PC-3 (cell line): Measurements from ENCODE around the gene CTNND2.

Experiments used
- EZH2 ChIP-seq: fragments of 300-600 bp; sonication (generic); IDR thresholded peaks from one replicate; pipeline ENCODE4 v1.6.1; 2017; ENCODE audit warnings: antibody characterized with exemption, mild to moderate bottlenecking, low read length; ENCODE audit not compliant: unreplicated experiment
- EZH2phosphoT487 ChIP-seq: fragments of 300-600 bp; sonication (generic); IDR thresholded peaks from 2 replicates; pipeline ENCODE4 v1.6.1; 2018; ENCODE audit warnings: mild to moderate bottlenecking, antibody characterized with exemption, low read length, borderline replicate concordance
- TF ChIP-seq, protein P1 (sequence below): fragments of 300-600 bp; sonication (generic); conservative IDR thresholded peaks from 2 replicates; pipeline ENCODE4 v1.5.1; 2017; ENCODE audit warnings: antibody characterized with exemption, low read depth, mild to moderate bottlenecking, low read length

DNA sequence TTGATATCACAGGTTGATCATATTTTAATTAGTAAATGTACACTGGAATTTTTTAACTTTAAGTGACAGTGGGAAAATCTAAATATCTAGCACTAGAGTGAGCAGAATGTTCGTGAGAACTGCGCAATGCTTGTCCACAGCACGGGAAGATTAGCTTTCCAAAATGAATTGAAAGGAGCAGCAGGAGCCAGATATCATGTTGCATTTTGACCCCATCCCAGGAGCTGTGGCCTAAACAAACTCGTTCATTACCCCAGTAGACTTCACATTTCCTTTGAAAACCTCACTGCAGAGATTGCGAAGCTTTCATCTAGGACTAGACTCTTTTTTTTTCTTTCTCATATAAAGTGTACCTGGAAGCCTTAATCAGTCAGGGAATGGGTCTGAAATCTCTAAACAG is 525.8 kb downstream of the CTNND2 start:
- TF ChIP-seq, protein P1, sequence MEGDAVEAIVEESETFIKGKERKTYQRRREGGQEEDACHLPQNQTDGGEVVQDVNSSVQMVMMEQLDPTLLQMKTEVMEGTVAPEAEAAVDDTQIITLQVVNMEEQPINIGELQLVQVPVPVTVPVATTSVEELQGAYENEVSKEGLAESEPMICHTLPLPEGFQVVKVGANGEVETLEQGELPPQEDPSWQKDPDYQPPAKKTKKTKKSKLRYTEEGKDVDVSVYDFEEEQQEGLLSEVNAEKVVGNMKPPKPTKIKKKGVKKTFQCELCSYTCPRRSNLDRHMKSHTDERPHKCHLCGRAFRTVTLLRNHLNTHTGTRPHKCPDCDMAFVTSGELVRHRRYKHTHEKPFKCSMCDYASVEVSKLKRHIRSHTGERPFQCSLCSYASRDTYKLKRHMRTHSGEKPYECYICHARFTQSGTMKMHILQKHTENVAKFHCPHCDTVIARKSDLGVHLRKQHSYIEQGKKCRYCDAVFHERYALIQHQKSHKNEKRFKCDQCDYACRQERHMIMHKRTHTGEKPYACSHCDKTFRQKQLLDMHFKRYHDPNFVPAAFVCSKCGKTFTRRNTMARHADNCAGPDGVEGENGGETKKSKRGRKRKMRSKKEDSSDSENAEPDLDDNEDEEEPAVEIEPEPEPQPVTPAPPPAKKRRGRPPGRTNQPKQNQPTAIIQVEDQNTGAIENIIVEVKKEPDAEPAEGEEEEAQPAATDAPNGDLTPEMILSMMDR, result no peak
- TF ChIP-seq EZH2, result no peak
- TF ChIP-seq EZH2phosphoT487, result no peak
